ENCODE measurements around the gene KCNMB3. TPM values are rescaled to one million over a fixed set of nuclear protein-coding genes. Genes with fewer than 3 reads are reported as not detected.
"Not testable (repeated sequence)": the region's sequence is repeated elsewhere in the genome, so short reads cannot be mapped to it uniquely, and the experiment has no call there.

The KCNMB3 gene
- total RNA-seq, 4 donors from 2014 or later = 0.26 to 6.2 (median 4.3) TPM

- no peak for TF ChIP-seq POLR2A (IDR thresholded peaks at IDR 0.05)
- TF ChIP-seq CTCF (IDR thresholded peaks at IDR 0.05) = no peak
- intact Hi-C loops (cut with DNase I; ENCODE audit: low total_unique reads) = no loop called here
- H3K27ac ChIP-seq = no peak overlapping the region
- H3K4me1 ChIP-seq = no peaks in the 10 kb centered on the region
- no peaks in the 10 kb centered on the region for H3K27me3 ChIP-seq
- H3K9me3 ChIP-seq = no peaks in the 10 kb centered on the region
- DNase-seq = no peak
- H3K36me3 ChIP-seq = no peaks in the 10 kb centered on the region
- H3K4me3 ChIP-seq = no peak overlapping the region
Measured at GRCh38 chr3:179223548-179223947, 27.4 kb downstream of the KCNMB3 start.

GRCh38 chr3:179218213-179218612 lies 32.7 kb downstream of the KCNMB3 start:
- H3K9me3 ChIP-seq; H3K36me3 ChIP-seq; H3K4me1 ChIP-seq; H3K4me3 ChIP-seq; DNase-seq; intact Hi-C loops (cut with DNase I; ENCODE audit: low total_unique reads); H3K27me3 ChIP-seq; H3K27ac ChIP-seq: not testable (repeated sequence)

GRCh38 chr3:179215550-179215949 lies 35.4 kb downstream of the KCNMB3 start:
- H3K27me3 ChIP-seq; H3K36me3 ChIP-seq; H3K27ac ChIP-seq; H3K4me3 ChIP-seq; intact Hi-C loops (cut with DNase I; ENCODE audit: low total_unique reads); DNase-seq; H3K9me3 ChIP-seq; H3K4me1 ChIP-seq: not testable (repeated sequence)

GRCh38 chr3:179200790-179201189 lies 50.1 kb downstream of the KCNMB3 start:
- Histone ChIP-seq H3K27me3 (no peaks in the 10 kb centered on the region), H3K27ac (no peak overlapping the region), H3K4me1 (no peaks in the 10 kb centered on the region), H3K9me3 (no peaks in the 10 kb centered on the region), H3K36me3 (no peaks in the 10 kb centered on the region), H3K4me3 (no peak overlapping the region)
- intact Hi-C loops (cut with DNase I; ENCODE audit: low total_unique reads) = no loop called here
- no peak for DNase-seq
- TF ChIP-seq CTCF (IDR thresholded peaks at IDR 0.05) = no peak
- TF ChIP-seq POLR2A (IDR thresholded peaks at IDR 0.05) = no peak

GRCh38 chr3:179196700-179197099 lies 54.2 kb downstream of the KCNMB3 start:
- H3K36me3 ChIP-seq = no peaks in the 10 kb centered on the region
- H3K4me1 ChIP-seq = no peaks in the 10 kb centered on the region
- no peaks in the 10 kb centered on the region for H3K27me3 ChIP-seq
- DNase-seq = no peak
- no peak overlapping the region for H3K27ac ChIP-seq
- TF ChIP-seq POLR2A (IDR thresholded peaks at IDR 0.05) (no peak), CTCF (IDR thresholded peaks at IDR 0.05) (no peak)
- H3K9me3 ChIP-seq = no peaks in the 10 kb centered on the region
- no peak overlapping the region for H3K4me3 ChIP-seq
- intact Hi-C loops (cut with DNase I; ENCODE audit: low total_unique reads) = no loop called here

- no peak overlapping the region for H3K4me3 ChIP-seq
- no peaks in the 10 kb centered on the region for H3K9me3 ChIP-seq
- TF ChIP-seq POLR2A (IDR thresholded peaks at IDR 0.05) (no peak), CTCF (IDR thresholded peaks at IDR 0.05) (no peak)
- no peak for DNase-seq
- no peaks in the 10 kb centered on the region for H3K4me1 ChIP-seq
- no peaks in the 10 kb centered on the region for H3K36me3 ChIP-seq
- H3K27me3 ChIP-seq = no peaks in the 10 kb centered on the region
- intact Hi-C loops (cut with DNase I; ENCODE audit: low total_unique reads) = no loop called here
- no peak overlapping the region for H3K27ac ChIP-seq
Measured at GRCh38 chr3:179196098-179196497, 54.8 kb downstream of the KCNMB3 start.
